HG02981 (cell line): ENCODE measurements around the gene PRPF38A.

ENCODE experiments used
- ATAC-seq: cut with Tn5 transposase; IDR thresholded peaks from one replicate; pipeline ENCODE4 v1.9.1; 2021; ENCODE audit warnings: mild to moderate bottlenecking, moderate library complexity; ENCODE audit not compliant: unreplicated experiment

PRPF38A gene

GRCh38 chr1:52399629-52400028 is 4.8 kb upstream of the PRPF38A start:
- ATAC-seq = no peak

- ATAC-seq = no peak
Observed at GRCh38 chr1:52400131-52400530, 4.3 kb upstream of the PRPF38A start.

- ATAC-seq = no peak
Observed at GRCh38 chr1:52402860-52403240, 1.6 kb upstream of the PRPF38A start.

- ATAC-seq = peak; percentile 36
Observed at GRCh38 chr1:52403566-52404115, 761 bp upstream of the PRPF38A start.

- ATAC-seq = no peak
Observed at GRCh38 chr1:52404975-52405338, 555 bp downstream of the PRPF38A start.

GRCh38 chr1:52413410-52413989 is 9.1 kb downstream of the PRPF38A start:
- no peak for ATAC-seq

- ATAC-seq = no peak
Observed at GRCh38 chr1:52414942-52415341, 10.5 kb downstream of the PRPF38A start.

- ATAC-seq = no peak
Observed at GRCh38 chr1:52416811-52417210, 12.4 kb downstream of the PRPF38A start.

- no peak for ATAC-seq
Observed at GRCh38 chr1:52420713-52421112, 16.3 kb downstream of the PRPF38A start.

- no peak for ATAC-seq
Observed at GRCh38 chr1:52423055-52423454, 18.7 kb downstream of the PRPF38A start.

GRCh38 chr1:52423771-52424170 is 19.4 kb downstream of the PRPF38A start:
- ATAC-seq = no peak

GRCh38 chr1:52424231-52424636 is 19.8 kb downstream of the PRPF38A start:
- no peak for ATAC-seq

GRCh38 chr1:52424813-52425212 is 20.4 kb downstream of the PRPF38A start:
- no peak for ATAC-seq

GRCh38 chr1:52426371-52426770 is 22.0 kb downstream of the PRPF38A start:
- no peak for ATAC-seq

GRCh38 chr1:52427152-52427551 is 22.8 kb downstream of the PRPF38A start:
- ATAC-seq = no peak

GRCh38 chr1:52432807-52433206 is 28.4 kb downstream of the PRPF38A start:
- no peak for ATAC-seq

GRCh38 chr1:52435211-52435610 is 30.8 kb downstream of the PRPF38A start:
- no peak for ATAC-seq

GRCh38 chr1:52435650-52436049 is 31.2 kb downstream of the PRPF38A start:
- no peak for ATAC-seq

- no peak for ATAC-seq
Observed at GRCh38 chr1:52436817-52437216, 32.4 kb downstream of the PRPF38A start.

- ATAC-seq = no peak
Observed at GRCh38 chr1:52439976-52440375, 35.6 kb downstream of the PRPF38A start.

- ATAC-seq = no peak
Observed at GRCh38 chr1:52444463-52444862, 40.1 kb downstream of the PRPF38A start.

- no peak for ATAC-seq
Observed at GRCh38 chr1:52454127-52454526, 49.7 kb downstream of the PRPF38A start.

GRCh38 chr1:52454779-52455178 is 50.4 kb downstream of the PRPF38A start:
- no peak for ATAC-seq
